Neural cell (in vitro differentiated cells): ENCODE data around the gene KRTDAP. TPM values are rescaled to one million over a fixed set of nuclear protein-coding genes. Genes with fewer than 3 reads are reported as not detected.

ENCODE experiments used
- H2AFZ ChIP-seq: fragments of 200-600, 300-800 bp; sonication (generic), shearing (Covaris generic); 2 replicates; pipeline ENCODE4 v1.6.0; 2014; ENCODE audit warnings: low read depth, mild to moderate bottlenecking, antibody characterized with exemption, low read length, moderate library complexity
- H3F3A ChIP-seq: fragments of 200-600 bp; shearing (Covaris generic); 2 replicates; pipeline ENCODE4 v1.6.1; 2016; ENCODE audit warnings: mild to moderate bottlenecking, moderate library complexity, mixed read lengths, antibody characterized with exemption, low read length; ENCODE audit not compliant: insufficient read depth, poor library complexity, severe bottlenecking
- H3K27ac ChIP-seq: fragments of 200-600, 300-800 bp; sonication (generic), shearing (Covaris generic); 2 replicates; pipeline ENCODE4 v1.5.1; 2014; ENCODE audit warnings: mild to moderate bottlenecking, low read length, moderate library complexity
- H3K27me3 ChIP-seq: fragments of 300-800, 200-600 bp; sonication (generic), shearing (Covaris generic); 2 replicates; pipeline ENCODE4 v1.6.0; 2014; ENCODE audit warnings: mild to moderate bottlenecking, low read depth, low read length, moderate library complexity; ENCODE audit not compliant: insufficient read depth
- H3K36me3 ChIP-seq: fragments of 300-800, 200-600 bp; sonication (generic), shearing (Covaris generic); 2 replicates; pipeline ENCODE4 v1.5.1; 2014; ENCODE audit warnings: mild to moderate bottlenecking, antibody characterized with exemption, low read length, moderate library complexity; ENCODE audit not compliant: insufficient read depth
- H3K4me2 ChIP-seq: fragments of 300-800, 200-600 bp; sonication (generic), shearing (Covaris generic); 2 replicates; pipeline ENCODE4 v1.6.0; 2014; ENCODE audit warnings: mild to moderate bottlenecking, low read length
- H3K4me3 ChIP-seq: fragments of 300-800, 200-600 bp; sonication (generic), shearing (Covaris generic); 2 replicates; pipeline ENCODE4 v1.5.1; 2014; ENCODE audit warnings: mild to moderate bottlenecking, low read length, moderate library complexity
- H3K79me2 ChIP-seq: fragments of 200-600 bp; shearing (Covaris generic); replicated peaks from 2 replicates; pipeline ENCODE4 v1.6.0; 2014; ENCODE audit warnings: mild to moderate bottlenecking, low read length, moderate library complexity; ENCODE audit not compliant: insufficient read depth
- H3K9ac ChIP-seq: fragments of 300-800, 200-600 bp; sonication (generic), shearing (Covaris generic); 2 replicates; pipeline ENCODE4 v1.6.1; 2016; ENCODE audit warnings: mild to moderate bottlenecking, low read length, mixed read lengths
- H3K9me2 ChIP-seq: fragments of 200-600 bp; shearing (Covaris generic); 2 replicates; pipeline ENCODE4 v1.6.1; 2016; ENCODE audit warnings: mild to moderate bottlenecking, low read length, mixed read lengths; ENCODE audit not compliant: insufficient read depth
- H3K9me3 ChIP-seq: fragments of 200-600, 300-800 bp; sonication (generic), shearing (Covaris generic); 2 replicates; pipeline ENCODE4 v1.6.1; 2016; ENCODE audit warnings: mild to moderate bottlenecking, mixed run types, low read length, moderate library complexity, mixed read lengths
- H4K20me1 ChIP-seq: fragments of 200-600 bp; shearing (Covaris generic); 2 replicates; pipeline ENCODE4 v1.6.1; 2016; ENCODE audit warnings: mild to moderate bottlenecking, mixed run types; ENCODE audit not compliant: insufficient read depth
- CTCF ChIP-seq: fragments of 450-650 bp; IDR thresholded peaks from 2 replicates; pipeline ENCODE4 v1.5.1; 2014; ENCODE audit warnings: antibody characterized with exemption, mild to moderate bottlenecking, moderate library complexity; ENCODE audit not compliant: poor library complexity, severe bottlenecking
- EP300 ChIP-seq: fragments of 450-650 bp; conservative IDR thresholded peaks from 2 replicates; pipeline ENCODE4 v1.6.1; 2014; ENCODE audit warnings: antibody characterized with exemption, mild to moderate bottlenecking, moderate library complexity; ENCODE audit not compliant: poor library complexity, severe bottlenecking
- EZH2 ChIP-seq: fragments of 200-600, 300-800 bp; shearing (Covaris generic), sonication (generic); IDR thresholded peaks from 2 replicates; pipeline ENCODE4 v1.6.1; 2014; ENCODE audit warnings: antibody characterized with exemption, low read length, borderline replicate concordance, mild to moderate bottlenecking; ENCODE audit not compliant: insufficient read depth, poor library complexity, severe bottlenecking
- MXI1 ChIP-seq: fragments of 450-650 bp; conservative IDR thresholded peaks from 2 replicates; pipeline ENCODE4 v1.6.1; 2014; ENCODE audit warnings: antibody characterized with exemption, mild to moderate bottlenecking; ENCODE audit not compliant: poor library complexity, severe bottlenecking
- POLR2AphosphoS5 ChIP-seq: IDR thresholded peaks from 2 replicates; pipeline ENCODE4 v1.6.1; 2012
- RAD21 ChIP-seq: fragments of 450-650 bp; conservative IDR thresholded peaks from 2 replicates; pipeline ENCODE4 v1.6.1; 2014; ENCODE audit warnings: antibody characterized with exemption, mild to moderate bottlenecking, moderate library complexity
- REST ChIP-seq: IDR thresholded peaks from 2 replicates; pipeline ENCODE4 v1.6.1; 2012; ENCODE audit warnings: borderline replicate concordance
- SMC3 ChIP-seq: fragments of 450-650 bp; conservative IDR thresholded peaks from 2 replicates; pipeline ENCODE4 v1.6.1; 2014; ENCODE audit warnings: antibody characterized with exemption, mild to moderate bottlenecking, moderate library complexity; ENCODE audit not compliant: poor library complexity
- TAF1 ChIP-seq: IDR thresholded peaks from 2 replicates; pipeline ENCODE4 v1.6.1; 2012; ENCODE audit warnings: low read depth
- polyA plus RNA-seq: library from polyadenylated mRNA; depleted of rRNA; stranded (reverse); fragments of >200 nt; gene quantifications from 2 replicates; pipeline ENCODE4 v1.2.3, GENCODE V29; 2014

The KRTDAP gene
- polyA plus RNA-seq, 1 donor from 2014 or later = not detected

GRCh38 chr19:35497406-35497805 is 7.1 kb upstream of the KRTDAP start:
- TF ChIP-seq EZH2 (no peak), CTCF (no peak), SMC3 (no peak), MXI1 (no peak), TAF1 (no peak), RAD21 (no peak), REST (no peak), POLR2AphosphoS5 (no peak), EP300 (no peak)

GRCh38 chr19:35495107-35496064 is 5.1 kb upstream of the KRTDAP start:
- Histone ChIP-seq H3K4me2 (no peak overlapping the region), H3K27me3 (no peaks in the 10 kb centered on the region), H3K79me2 (no peaks in the 10 kb centered on the region), H3K9ac (no peak overlapping the region), H2AFZ (no peak overlapping the region), H3K27ac (no peak overlapping the region), H3F3A (no peaks in the 10 kb centered on the region), H3K36me3 (no peaks in the 10 kb centered on the region), H3K9me2 (no peaks in the 10 kb centered on the region), H4K20me1 (no peaks in the 10 kb centered on the region), H3K4me3 (no peak overlapping the region), H3K9me3 (no peaks in the 10 kb centered on the region)
- TF ChIP-seq EP300 (no peak), REST (no peak), RAD21 (peak; percentile 60), SMC3 (peak; percentile 75), POLR2AphosphoS5 (no peak), EZH2 (no peak), TAF1 (no peak), MXI1 (no peak), CTCF (peak; percentile 71)

More at GRCh38 chr19:35497406-35497805, 7.1 kb upstream of the KRTDAP start:
- no peak overlapping the region for H2AFZ ChIP-seq
- no peaks in the 10 kb centered on the region for H3K79me2 ChIP-seq
- no peak overlapping the region for H3K4me3 ChIP-seq
- H3K36me3 ChIP-seq = no peaks in the 10 kb centered on the region
- H4K20me1 ChIP-seq = no peaks in the 10 kb centered on the region
- no peak overlapping the region for H3K27ac ChIP-seq
- no peaks in the 10 kb centered on the region for H3F3A ChIP-seq
- H3K4me2 ChIP-seq = no peak overlapping the region
- no peaks in the 10 kb centered on the region for H3K27me3 ChIP-seq
- no peak overlapping the region for H3K9ac ChIP-seq
- no peaks in the 10 kb centered on the region for H3K9me3 ChIP-seq
- no peaks in the 10 kb centered on the region for H3K9me2 ChIP-seq
